Hepatocyte (in vitro differentiated cells): Measurements from ENCODE around the gene SLC5A5. TPM values are rescaled to one million over a fixed set of nuclear protein-coding genes. Genes with fewer than 3 reads are reported as not detected.
A peak's percentile ranks its signal among the peaks of the same experiment; 100 is the strongest.

Experiments used
- DNase-seq: peaks from one replicate; pipeline ENCODE4 v3.0.0-alpha.2; 2016; ENCODE audit warnings: low spot score
- H2AFZ ChIP-seq: fragments of 200-600 bp; sonication (generic); 2 replicates; pipeline ENCODE4 v1.6.0; 2016; ENCODE audit warnings: antibody characterized with exemption, mild to moderate bottlenecking
- H3K27ac ChIP-seq: fragments of 200-600 bp; sonication (generic); 2 replicates; pipeline ENCODE4 v1.5.1; 2016; ENCODE audit warnings: mild to moderate bottlenecking
- H3K27me3 ChIP-seq: fragments of 200-600 bp; sonication (generic); 2 replicates; pipeline ENCODE4 v1.6.1; 2016
- H3K36me3 ChIP-seq: fragments of 200-600 bp; sonication (generic); replicated peaks from 2 replicates; pipeline ENCODE4 v1.5.1; 2016; ENCODE audit warnings: low read depth; ENCODE audit not compliant: insufficient read depth
- H3K4me1 ChIP-seq: fragments of 200-600 bp; sonication (generic); 2 replicates; pipeline ENCODE4 v1.5.1; 2016; ENCODE audit warnings: mild to moderate bottlenecking, moderate library complexity; ENCODE audit not compliant: insufficient read depth
- H3K4me2 ChIP-seq: fragments of 200-600 bp; sonication (generic); 2 replicates; pipeline ENCODE4 v1.6.0; 2016
- H3K4me3 ChIP-seq: fragments of 200-600 bp; sonication (generic); 2 replicates; pipeline ENCODE4 v1.5.1; 2016; ENCODE audit warnings: mild to moderate bottlenecking
- H3K79me2 ChIP-seq: fragments of 200-600 bp; sonication (generic); 2 replicates; pipeline ENCODE4 v1.6.0; 2017; ENCODE audit warnings: mild to moderate bottlenecking
- H3K9me2 ChIP-seq: fragments of 200-600 bp; sonication (generic); replicated peaks from 2 replicates; pipeline ENCODE4 v1.6.0; 2017; ENCODE audit warnings: mild to moderate bottlenecking; ENCODE audit not compliant: insufficient read depth
- H3K9me3 ChIP-seq: fragments of 200-600 bp; sonication (generic); 2 replicates; pipeline ENCODE4 v1.5.1; 2016; ENCODE audit warnings: low read depth, mild to moderate bottlenecking
- H4K20me1 ChIP-seq: fragments of 200-600 bp; sonication (generic); 2 replicates; pipeline ENCODE4 v1.6.0; 2016; ENCODE audit warnings: mild to moderate bottlenecking; ENCODE audit not compliant: insufficient read depth, poor library complexity, severe bottlenecking
- EZH2 ChIP-seq: fragments of 200-600 bp; sonication (generic); IDR thresholded peaks from 2 replicates; pipeline ENCODE4 v1.6.1; 2016; ENCODE audit warnings: antibody characterized with exemption, mild to moderate bottlenecking, borderline replicate concordance
- EZH2phosphoT487 ChIP-seq: fragments of 200-600 bp; sonication (generic); IDR thresholded peaks from one replicate; pipeline ENCODE4 v1.6.1; 2018; ENCODE audit warnings: antibody characterized with exemption, mild to moderate bottlenecking, low read depth, moderate library complexity; ENCODE audit not compliant: unreplicated experiment, severe bottlenecking
- WGBS: methylation state at CpG from one replicate; pipeline ENCODE4 v1.1.6; 2016; ENCODE audit warnings: low lambda C conversion rate; ENCODE audit errors: missing lambda C conversion rate; 5-methylcytosine and 5-hydroxymethylcytosine counted together
- polyA plus RNA-seq: library from polyadenylated mRNA; unstranded; fragments of >200 nt; fragmentation: Nextera tagmentation; extraction: Ambion mirVana; gene quantifications from 2 replicates; pipeline ENCODE4 v1.2.1, GENCODE V29; 2016
- total RNA-seq: library from RNA; depleted of rRNA; stranded (reverse); fragments of >200 nt; gene quantifications from 2 replicates; pipeline ENCODE4 v1.2.3, GENCODE V29; 2014
- TF ChIP-seq, protein P1 (sequence below): fragments of 200-600 bp; sonication (generic); IDR thresholded peaks from 2 replicates; pipeline ENCODE4 v1.5.1; 2016; ENCODE audit warnings: antibody characterized with exemption, mild to moderate bottlenecking; ENCODE audit not compliant: poor library complexity

SLC5A5 gene
- total and polyA plus RNA-seq, 2 experiments from 2014 or later: 0.03 TPM; not detected in 1

DNA sequence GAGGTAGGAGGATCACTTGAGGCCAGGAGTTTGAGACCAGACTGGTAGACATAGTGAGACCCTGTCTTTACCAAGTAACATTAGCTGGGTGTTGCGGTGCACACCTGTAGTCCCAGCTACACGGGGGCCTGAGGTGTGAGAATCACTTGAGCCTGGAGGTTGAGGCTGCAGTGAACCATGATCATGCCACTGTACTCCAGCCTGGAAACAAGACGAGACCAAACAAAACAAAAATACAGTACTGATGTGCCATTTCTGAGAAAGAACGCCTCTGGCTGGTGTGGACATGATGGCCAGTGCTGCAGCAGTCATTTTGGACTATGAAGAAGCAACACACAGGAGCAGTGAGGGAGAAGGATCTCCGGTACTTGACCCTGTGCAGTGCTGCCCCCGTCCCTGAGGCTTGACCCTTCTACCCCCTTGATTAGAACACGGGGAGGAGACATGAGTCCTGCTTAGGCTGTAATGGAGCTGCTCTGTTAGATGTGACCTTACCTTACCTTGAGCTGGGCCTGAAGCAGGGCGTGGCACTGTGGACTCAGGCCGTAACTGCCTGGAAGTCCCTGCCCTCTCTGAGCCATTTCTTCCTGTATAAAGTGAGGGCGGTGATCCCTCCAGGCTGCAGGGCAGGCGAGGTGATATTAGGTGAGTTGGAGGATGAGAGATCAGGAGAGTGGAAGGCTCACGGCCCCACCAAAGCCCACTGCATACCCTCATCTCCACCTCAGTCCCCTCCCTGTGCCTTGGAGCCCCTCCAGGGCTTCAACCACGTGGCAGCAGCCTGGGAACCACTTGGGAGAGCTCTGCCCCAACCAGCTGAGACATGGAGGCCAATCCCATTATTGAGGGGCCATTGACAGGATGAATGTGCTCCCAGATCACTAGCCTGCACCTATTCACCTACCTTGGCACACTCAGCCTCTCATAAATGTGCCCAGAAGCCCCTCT, 6.1 kb upstream of the SLC5A5 start:
- H3K4me2 ChIP-seq: no peak overlapping the region
- no peaks in the 10 kb centered on the region for H3K9me3 ChIP-seq
- no peak overlapping the region for H3K4me3 ChIP-seq
- no peaks in the 10 kb centered on the region for H3K36me3 ChIP-seq
- no peak overlapping the region for H3K27ac ChIP-seq
- 62% methylated on average over 13 of the region's 13 CpGs for WGBS
- H3K9me2 ChIP-seq: no peaks in the 10 kb centered on the region
- H3K4me1 ChIP-seq: peaks cover 10% of the 10 kb centered on the region
- peaks cover 22% of the 10 kb centered on the region for H3K27me3 ChIP-seq
- no peak overlapping the region for H2AFZ ChIP-seq
- peaks cover 19% of the 10 kb centered on the region for H3K79me2 ChIP-seq
- no peak for TF ChIP-seq EZH2
- no peak for TF ChIP-seq EZH2phosphoT487
- TF ChIP-seq, protein P1, sequence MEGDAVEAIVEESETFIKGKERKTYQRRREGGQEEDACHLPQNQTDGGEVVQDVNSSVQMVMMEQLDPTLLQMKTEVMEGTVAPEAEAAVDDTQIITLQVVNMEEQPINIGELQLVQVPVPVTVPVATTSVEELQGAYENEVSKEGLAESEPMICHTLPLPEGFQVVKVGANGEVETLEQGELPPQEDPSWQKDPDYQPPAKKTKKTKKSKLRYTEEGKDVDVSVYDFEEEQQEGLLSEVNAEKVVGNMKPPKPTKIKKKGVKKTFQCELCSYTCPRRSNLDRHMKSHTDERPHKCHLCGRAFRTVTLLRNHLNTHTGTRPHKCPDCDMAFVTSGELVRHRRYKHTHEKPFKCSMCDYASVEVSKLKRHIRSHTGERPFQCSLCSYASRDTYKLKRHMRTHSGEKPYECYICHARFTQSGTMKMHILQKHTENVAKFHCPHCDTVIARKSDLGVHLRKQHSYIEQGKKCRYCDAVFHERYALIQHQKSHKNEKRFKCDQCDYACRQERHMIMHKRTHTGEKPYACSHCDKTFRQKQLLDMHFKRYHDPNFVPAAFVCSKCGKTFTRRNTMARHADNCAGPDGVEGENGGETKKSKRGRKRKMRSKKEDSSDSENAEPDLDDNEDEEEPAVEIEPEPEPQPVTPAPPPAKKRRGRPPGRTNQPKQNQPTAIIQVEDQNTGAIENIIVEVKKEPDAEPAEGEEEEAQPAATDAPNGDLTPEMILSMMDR: no peak
- peaks cover 36% of the 10 kb centered on the region for H4K20me1 ChIP-seq
- peak; percentile 63 for DNase-seq

DNA sequence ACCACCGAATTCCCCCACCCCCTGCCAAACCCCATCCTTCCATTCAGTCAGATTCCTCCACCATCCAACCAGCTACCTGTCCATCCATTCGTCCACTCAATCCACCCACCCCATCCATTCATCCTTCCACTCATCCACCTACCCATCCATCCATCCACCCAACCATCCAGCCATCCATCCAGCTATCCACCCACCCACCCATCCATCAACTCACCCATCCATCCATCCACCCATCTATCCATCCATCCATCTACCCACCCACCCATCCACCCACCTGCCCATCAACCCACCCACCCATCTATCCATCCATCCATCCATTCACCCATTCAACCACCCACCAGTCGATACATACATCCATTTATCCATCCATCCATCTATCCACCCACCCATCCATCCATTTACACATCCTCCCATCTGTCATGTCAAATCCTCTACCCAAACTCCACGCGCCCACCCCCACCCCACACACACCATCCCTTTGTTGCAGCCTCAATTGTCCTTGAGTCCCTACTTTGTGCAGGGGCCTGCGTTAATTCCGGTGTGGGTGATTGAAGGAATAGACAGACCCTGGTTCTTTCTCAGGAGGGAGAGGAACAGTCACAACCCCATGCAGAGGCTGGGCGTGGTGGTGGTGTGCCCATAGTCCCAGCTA, 5.3 kb upstream of the SLC5A5 start:
- Histone ChIP-seq H3K9me2 (no peaks in the 10 kb centered on the region), H2AFZ (no peak overlapping the region), H3K27me3 (peaks cover 30% of the 10 kb centered on the region), H3K4me1 (peaks cover 3% of the 10 kb centered on the region), H3K79me2 (peaks cover 11% of the 10 kb centered on the region), H3K27ac (no peak overlapping the region), H3K4me3 (no peak overlapping the region), H3K4me2 (no peak overlapping the region), H3K36me3 (no peaks in the 10 kb centered on the region), H4K20me1 (peaks cover 28% of the 10 kb centered on the region), H3K9me3 (no peaks in the 10 kb centered on the region)
- 90% methylated on average over 7 of the region's 8 CpGs for WGBS
- no peak for DNase-seq
- no peak for TF ChIP-seq EZH2phosphoT487
- no peak for TF ChIP-seq EZH2
- TF ChIP-seq, protein P1: no peak

DNA sequence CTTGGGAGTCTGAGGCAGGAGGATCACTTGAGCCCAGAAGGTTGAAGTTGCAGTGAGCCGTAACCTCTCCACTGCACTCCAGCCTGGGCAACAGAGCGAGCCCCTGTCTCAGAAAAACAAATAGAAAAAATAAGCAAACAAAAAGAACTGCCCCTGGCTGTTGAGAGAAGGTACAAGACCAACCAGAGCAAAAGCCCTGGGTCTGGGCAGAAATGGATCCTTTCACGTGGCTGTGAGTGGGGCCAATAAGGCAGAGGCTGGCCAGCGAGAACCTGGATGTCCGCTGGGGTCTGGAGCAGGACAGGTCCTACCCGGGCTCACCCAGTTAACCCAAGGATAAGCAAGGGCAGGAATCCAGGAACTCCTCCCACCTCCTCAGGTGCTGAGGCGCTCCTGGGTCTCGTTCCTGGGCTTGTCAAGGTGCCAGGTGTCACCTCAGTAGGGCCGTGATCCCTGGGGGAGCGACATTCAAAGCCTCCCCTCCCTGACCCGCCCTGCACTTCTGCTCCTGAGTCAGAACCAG, 4.7 kb upstream of the SLC5A5 start:
- H3K4me2 ChIP-seq: no peak overlapping the region
- H3K36me3 ChIP-seq: no peaks in the 10 kb centered on the region
- no peak overlapping the region for H2AFZ ChIP-seq
- H3K4me3 ChIP-seq: no peak overlapping the region
- 79% methylated on average over 11 of the region's 11 CpGs for WGBS
- H3K27ac ChIP-seq: no peak overlapping the region
- H3K9me2 ChIP-seq: no peaks in the 10 kb centered on the region
- no peak for DNase-seq
- peaks cover 5% of the 10 kb centered on the region for H3K79me2 ChIP-seq
- H3K4me1 ChIP-seq: no peaks in the 10 kb centered on the region
- peaks cover 22% of the 10 kb centered on the region for H4K20me1 ChIP-seq
- TF ChIP-seq, protein P1: no peak
- no peak for TF ChIP-seq EZH2
- TF ChIP-seq EZH2phosphoT487: no peak
- H3K9me3 ChIP-seq: no peaks in the 10 kb centered on the region
- H3K27me3 ChIP-seq: peaks cover 34% of the 10 kb centered on the region
